Hematopoietic multipotent progenitor cell (in vitro differentiated cells): ENCODE measurements around the gene RPS21. TPM values are rescaled to one million over a fixed set of nuclear protein-coding genes. Genes with fewer than 3 reads are reported as not detected.

Experiments
- DNase-seq, 3 donors: peaks; one replicate each; pipeline ENCODE4 v3.0.0-alpha.2; 2011 to 2015; ENCODE audit warnings: low read depth in 2 of 3, low spot score in 2 of 3
- total RNA-seq: library from RNA; depleted of rRNA; stranded (reverse); fragments of >200 nt; gene quantifications from one replicate; pipeline ENCODE4 v1.2.3, GENCODE V29; 2012

Gene RPS21
- total RNA-seq, 1 donor = 5,188 TPM

DNA sequence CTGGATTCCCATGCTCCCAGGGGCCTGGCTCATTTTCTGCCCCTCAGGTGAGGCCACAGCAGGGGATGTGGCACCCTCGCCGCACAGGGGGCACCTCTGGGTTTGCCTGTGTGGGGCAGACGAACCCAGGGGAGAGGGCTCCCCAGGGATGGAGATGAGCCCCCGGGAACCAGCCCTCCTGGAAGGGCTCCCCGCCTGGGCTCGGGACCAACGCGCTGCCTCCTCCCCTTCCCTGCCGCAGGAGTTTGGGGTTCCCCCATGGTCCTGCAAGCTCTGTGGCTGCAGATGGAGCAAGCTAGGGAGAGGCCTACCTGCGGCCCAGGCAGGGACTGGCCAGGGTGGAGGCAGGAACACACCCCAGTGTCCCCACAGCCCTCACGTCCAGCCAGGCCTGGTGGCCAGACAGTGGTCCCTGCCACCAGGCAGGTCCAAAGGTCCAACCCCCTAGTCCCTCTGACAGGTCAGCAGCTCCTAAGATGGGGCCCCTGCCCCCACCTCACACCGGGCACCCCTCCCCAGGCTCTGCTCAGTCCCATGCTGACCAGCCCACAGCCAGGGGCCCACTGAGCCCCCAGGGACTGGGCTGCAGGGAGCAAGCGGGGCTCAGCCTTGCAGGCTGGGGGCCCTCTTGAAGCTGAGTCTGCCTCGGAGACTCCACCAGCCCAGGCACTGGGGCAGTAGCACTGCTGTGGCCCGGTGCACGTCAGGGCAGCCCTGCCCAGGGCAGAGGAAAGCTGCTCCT, 33.4 kb upstream of the RPS21 start:
- no peak for DNase-seq

DNA sequence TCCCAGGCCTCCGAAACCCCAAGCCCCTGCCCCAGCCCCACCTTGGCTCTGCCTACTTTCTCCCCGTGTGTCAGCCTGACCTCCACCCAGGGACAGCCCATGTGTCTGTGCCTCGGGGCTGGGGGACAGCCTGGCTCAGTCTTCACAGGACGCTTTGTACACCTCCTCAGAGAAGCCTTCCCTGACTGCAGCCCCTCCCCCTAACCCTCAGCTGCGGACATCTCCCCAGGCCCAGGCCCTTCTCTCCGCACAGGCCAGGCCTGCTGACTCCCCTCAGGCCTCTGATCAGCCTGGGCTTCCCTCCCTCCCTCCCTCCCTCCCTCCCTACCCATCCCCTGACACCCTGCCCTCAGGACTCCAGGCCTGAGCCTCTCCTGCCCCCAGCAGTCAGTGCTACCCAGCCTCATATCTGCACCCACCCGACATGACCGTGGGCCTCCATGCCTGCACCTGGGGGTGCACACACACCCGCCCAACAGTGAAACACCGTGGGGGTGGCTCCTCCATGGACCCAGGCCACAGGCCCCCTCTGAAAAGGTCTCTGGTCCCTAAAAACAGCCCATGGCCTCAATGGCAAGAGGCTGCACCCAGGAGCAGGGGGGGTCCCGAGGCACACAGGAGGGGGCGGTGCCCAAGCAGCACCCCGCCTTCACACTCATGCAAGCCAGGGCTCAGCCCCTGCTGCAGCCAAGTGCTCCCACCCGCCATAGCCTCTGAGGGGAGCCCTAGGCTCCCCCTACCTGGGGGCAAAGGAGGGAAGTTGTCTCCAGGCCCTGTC, 32.7 kb upstream of the RPS21 start:
- DNase-seq = no peak

DNA sequence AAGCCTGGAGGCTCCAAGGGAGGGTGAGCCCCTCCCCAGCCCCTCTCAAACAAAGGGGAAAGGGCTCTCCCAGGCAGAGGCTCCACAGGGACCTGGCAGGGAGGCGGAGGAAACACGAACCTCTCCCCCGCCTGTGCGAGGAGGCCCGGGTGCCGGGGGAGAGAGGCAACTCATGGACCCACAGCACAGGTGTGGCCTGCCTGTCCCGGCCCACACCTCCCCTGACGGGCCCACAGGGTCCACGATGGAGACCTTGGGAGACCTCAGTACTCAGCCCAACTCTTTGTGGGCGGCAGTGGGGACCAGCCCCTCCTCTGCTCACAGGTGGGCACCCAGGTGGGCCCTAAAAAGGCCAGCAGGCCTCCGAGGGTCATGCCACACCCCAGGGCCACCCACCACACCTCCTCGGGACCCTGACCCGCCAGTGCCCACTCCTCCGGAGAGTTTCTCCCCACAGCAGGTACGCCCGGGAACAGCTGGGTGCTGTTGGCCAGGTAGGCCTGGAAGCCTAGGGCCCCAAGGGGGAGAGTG, 32.0 kb upstream of the RPS21 start:
- DNase-seq = no peak

DNA sequence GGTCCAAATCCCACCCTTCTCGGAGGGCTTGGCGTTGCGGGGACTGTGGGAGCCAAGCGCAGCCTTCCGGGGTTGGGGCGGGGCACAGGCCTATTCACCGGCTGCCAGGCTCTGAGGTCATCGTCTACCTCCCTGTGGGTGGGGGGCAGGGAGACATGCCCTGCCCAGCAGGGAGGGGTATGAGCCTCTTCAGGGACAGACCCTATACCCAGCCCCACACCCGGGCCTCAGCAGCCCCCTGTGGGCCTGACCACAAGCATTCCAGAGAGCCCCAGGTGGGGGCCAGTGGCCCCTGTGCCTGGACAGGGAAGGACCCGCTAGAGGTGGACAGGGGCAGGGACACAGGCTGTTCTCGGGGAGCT, 31.4 kb upstream of the RPS21 start:
- no peak for DNase-seq

DNA sequence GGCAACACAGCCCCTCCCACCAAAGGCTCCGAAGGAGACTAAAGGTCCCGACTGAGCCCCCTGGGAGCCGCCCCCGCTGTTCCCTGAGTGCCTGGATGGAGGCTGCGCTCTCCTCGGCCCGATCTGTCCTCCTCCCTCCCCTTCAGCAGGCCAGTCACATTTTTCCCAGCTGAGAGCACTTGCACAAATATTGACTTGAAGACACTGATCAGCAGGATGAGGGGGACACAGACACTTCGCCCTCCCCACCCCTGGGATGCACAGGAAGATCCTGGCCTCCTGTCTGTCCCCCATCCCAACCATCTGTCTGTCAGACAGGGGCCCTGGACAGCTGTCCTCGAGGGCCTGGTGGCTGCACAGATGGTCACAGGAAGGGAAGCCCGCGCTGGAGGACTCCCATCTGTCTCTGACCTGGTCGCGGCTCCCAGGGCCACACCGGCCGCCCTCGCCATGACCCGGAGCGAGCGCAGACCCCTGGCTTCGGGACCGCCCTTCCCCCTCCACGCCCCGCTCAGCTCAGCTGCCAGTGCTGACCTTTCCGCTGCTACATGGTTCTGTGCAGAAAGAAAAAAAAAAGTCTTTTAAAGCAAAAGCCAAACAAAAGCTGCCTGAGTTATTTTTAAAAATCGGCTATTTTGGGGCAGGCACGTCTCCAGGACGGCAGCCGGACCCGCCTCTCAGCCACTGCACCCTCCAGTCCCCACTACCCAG, 30.9 kb upstream of the RPS21 start:
- no peak for DNase-seq

DNA sequence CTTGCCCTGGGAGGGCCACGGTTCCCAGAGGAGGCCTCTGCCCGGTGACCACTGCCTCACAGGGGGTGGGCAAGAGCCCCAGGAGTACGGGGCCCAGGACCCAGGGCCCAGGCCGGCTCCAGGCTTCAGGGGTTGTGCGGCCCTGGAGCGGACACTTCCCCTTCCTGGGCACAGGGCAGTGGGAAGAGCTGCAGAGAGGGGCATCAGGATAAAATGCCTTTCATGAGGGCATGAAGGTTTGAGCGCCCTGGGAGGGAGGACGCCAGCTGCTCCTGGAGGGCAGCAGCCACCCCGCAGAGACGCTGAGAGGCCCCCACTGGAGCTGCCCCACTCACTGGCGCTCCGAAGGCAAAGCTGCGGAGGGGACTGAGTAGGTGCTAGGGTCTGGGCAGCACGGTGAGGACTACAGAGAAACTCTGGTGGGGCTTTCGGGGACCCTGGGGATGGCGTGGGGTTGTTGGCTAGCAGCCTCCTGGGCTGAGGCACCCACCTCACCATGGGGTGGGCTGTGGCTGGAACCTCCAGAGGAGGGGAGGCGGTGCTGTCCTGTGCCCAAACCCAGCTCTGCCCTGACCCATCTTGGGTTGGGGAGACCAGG, 30.2 kb upstream of the RPS21 start:
- no peak for DNase-seq

DNA sequence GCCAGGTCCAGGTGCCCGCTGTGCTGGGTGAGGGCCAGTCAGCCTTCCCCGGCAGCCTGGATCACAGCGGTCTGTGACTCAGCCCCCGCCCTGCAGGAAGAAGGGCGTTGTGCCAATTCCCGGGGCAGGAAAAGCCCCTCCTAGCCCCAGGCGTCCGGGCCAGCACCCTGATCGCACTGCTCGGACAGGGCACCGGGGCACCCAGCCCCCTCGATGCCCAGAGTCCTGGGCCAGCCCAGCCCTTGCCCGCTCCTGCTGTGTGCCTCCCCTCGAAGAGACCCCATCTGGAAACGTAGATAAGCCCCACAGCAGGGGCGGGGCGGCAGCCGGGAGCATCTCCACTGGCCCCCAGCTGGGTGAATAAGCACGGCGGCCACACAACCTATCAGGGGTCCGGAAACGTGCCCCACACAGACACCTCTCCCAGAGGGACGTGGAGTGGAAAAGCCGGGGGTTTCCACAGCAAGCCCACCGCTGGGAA, 29.7 kb upstream of the RPS21 start:
- DNase-seq = peak in 2 of 3 donors; percentile 70 to 73

DNA sequence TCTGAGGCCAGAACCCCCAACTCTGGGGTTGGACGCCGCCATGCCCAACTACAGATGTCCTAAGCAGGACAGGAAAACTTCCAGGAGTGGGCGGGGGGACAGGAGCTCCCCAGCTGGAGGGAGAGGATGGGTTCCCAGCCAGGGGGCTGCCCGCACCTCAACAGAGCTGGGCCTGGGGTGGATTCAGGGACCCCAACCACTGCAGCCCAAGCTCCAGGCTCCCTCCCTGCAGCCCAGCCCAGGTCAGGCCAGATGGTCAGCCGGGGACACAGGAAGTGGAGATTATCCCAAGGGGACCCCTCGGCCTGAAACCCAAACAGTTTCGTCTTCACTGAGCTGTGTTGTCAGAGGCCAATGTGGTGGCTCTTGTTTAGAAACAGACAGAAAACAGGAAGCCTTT, 29.2 kb upstream of the RPS21 start:
- no peak for DNase-seq

DNA sequence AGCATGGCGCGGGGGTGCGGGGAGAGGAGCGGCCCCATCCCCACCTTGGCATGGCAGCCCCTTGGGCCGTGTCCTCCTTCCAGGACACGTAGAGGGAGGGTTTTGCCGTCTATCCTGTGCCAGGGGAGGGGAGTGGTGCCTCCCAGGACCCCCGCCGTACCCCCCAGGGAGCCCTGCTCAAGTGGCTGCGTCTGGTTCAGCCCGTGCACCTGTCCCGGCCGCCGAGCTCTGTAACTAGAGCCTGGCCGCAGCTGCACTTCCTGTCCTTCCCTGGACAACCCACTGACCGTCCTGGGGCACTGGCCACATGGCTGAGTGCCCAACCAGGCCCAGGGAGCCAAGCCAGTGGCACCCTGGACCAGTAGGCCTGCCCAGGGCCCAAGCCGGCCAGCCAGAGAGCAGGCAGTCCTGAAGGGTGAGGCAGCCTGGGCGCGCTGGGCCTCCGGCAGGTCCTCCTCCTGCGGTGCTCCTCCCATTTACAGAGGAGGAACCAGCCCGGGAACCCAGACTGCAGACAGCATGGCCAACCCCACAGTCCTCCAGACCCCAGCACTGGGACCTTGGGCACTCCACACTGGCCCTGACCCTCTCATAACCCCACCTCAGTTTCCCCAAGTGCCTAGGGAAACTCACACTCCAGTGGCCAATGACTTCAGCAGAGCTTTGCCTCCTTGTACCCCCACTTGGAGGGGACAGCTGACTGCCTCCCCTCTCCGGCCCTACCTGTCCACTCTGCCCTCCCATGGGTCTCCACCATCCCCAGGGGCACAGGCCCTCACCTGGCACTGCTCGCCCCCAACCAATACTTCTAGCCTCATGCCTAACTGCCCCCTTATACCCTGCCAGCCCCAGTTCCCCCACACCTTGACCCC, 28.5 kb upstream of the RPS21 start:
- DNase-seq = no peak

DNA sequence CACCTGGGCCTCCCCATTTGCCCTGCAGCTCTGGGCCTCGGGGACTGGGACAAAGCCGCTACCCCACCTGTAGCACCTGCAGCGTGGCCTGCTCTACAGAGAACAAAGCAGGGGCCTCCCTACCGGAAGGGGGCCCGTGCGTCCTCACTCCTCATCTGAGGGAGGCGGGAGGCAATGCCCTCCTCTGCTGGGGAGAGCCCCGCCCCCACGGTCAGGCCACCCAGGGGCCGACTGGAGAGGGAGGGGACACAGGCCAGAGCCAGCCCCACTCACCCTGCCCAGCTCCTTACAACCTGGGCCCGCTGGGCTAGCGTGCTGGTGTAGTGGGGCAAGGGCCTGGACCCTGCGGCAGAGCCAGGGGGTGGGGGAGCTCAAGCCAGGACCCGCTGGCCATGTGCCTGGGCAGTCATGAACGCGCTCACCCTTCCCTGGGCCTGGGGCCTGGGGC, 27.8 kb upstream of the RPS21 start:
- no peak for DNase-seq

DNA sequence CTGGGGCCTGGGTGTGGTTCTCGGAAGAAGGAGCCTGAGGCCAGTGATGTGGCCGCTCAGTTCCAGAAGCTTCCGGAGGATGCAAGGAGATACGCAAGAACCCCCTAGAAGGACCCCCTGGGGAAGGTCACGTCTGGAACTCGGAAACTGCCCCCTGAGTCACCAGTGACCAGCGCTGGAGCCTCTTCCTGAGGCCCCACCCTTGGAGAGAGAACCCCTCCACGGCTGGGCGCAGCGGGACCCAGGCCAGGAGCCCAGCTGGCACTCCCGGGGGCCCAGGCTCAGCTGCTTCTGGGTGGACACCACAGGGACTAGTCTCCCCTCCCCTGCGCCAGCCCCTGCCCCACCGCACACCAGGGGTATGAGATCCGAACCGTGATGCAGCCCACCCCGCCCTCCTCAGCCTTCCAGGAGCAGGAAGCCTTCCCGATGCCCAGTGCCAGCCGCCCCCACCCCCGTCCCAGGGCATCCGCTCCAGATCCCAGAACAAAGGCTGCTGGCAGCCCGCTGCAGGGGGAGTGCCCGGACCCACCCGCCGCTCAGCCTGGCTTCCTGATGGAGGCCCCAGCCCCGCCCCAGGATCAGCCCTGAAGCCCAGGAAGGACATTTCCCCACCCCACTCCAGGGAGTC, 27.3 kb upstream of the RPS21 start:
- DNase-seq = no peak

DNA sequence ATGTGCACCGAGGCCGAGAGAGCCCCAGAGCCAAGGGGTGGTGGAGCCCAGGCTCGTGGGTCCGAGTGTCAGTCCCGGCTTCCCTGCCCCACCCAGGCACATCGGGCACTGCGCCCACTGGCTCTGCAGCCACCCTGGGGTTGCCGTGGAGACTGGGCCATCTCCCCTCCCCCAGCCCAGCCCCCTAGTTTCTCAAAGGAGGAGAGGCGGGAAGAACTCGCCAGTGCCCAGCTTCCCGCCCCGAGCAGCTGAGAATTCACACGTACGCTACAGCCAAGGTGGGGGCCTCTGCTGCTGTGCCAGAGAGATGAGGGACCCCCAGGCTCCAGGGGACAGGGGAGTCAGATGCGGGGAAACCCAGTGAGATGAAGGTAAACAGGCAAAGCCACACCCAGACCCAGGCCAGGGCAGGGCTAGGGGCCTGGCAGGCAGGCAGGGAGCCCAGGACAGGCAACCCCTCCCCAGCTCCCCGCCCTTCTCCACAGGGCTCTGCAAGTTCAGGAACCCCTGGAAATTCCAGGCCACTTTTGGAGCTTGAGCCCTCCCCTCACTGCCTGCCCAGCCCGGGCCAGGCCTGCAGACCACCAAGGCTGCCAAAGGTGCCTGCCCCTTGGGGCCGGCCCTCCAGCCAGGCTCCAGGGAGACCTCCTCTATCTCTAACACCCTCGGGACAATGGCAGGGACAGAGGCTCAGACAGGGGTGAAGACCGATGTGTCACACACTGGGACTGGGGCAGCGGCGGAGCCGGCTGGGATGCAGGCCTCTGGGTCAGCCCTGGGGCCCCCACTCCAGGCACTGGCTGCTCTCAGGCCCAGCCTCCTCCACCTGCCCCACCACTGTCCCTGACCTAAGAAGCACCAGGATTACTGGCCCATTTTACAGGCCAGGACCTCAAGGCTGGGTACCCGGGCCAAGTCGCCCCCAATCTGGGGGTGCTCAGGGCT, 25.8 kb upstream of the RPS21 start:
- DNase-seq = no peak

DNA sequence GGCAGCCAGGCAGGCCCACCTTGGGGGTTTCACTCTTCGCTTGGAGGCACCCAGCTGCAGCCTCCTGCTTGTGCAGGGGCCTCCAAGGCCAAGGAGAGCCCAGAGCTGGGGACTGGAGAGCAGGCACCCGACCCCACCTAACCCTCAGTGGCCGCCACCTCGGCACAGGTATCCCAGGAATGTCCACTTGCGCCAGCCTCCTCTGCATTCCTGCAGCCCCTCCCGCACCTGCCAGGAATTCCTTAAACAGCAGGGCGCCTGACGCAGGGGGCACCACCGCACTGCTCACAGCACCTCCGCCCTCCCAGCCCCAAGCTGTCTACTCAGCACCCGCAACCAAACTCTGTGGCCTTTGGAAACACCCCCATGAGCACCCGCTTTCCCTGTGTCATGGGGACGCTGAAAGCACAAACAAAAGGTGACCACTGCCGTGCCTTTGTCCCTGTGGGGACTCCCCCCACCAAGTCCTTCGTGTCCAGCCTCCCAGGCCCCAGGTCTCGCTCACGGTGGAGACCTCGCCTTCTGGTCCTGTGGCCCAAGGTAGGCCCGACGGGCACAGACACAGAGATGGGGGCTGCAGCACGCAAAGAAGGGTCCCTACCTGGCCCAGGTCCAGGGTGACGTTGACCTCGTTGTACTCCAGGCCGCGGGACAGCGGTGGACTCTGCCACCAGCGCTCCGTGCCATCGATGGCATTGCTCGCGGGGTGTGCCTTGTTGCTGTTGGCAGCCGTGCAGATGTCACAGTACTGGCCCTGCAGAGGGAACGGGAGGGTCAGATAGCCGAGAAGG, 24.9 kb upstream of the RPS21 start:
- no peak for DNase-seq

DNA sequence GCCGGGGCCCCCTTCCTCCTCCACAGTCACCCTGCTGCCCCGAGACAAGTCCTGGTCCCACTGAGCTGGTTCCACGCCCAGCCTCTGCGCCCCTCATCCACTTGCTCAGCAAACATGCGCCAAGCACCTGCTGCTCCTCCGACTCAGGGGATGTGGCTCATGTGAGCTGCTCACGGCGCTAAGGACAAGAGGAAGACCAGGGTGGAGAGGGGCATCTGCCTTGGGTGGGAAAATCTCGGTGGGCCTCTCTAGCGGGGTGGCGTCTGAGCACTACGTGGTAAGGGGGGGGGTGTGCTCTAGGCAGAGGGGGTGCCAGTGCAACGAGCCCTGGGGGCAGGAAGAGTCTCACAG, 24.3 kb upstream of the RPS21 start:
- DNase-seq = no peak

DNA sequence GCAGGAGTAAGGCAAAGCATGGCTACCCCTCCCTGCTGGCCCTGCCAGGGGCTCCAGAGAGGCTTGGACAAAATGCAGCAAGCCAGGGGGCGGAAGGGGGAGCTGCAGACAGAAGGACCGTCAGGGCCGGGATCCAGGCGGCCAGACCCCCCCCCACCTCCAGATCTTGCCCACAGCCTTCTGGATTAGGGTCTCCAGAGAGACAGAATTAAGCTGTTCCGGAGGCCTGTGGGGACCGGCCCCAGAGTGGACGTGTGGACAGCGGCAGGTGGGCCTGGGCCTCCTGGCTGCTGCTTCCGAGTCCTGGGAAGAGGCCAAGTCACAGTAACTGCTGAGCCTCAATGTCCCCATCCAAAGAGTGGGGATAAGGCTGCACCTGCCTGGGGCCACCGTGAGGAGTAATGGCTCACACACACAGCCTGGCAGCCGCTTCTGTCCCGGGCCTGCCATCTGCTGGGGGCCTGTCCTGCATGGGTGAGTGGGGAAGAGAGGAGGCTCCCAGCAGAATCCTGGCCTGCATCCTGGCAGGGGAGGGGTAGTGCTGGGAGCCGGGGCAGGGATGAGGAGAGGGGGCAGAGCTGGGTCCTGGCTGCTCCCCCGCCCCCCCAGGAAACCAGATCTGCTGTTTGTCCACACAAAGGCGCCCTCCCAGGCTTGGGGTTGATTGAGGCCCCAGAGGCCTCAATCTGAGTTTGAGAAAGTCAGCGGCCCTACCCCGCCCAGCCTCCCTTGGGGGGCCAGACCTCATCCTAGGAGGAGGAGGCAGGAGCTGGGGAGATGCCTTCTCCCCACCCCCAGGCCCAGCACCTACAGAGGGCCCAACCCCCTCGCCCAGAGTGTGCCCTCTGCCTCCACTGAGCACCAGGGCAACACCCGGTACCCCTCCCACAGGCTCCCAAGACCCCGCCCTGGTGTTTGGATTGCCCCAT, 23.6 kb upstream of the RPS21 start:
- DNase-seq = no peak
